Kidney (tissue), 14 donors: Measurements from ENCODE around the gene GNB1. TPM values are rescaled to one million over a fixed set of nuclear protein-coding genes. Genes with fewer than 3 reads are reported as not detected.

Source experiments
- DNase-seq, 5 donors: peaks; one replicate each; pipeline ENCODE4 v3.0.0-alpha.2; 2013 to 2020
- FAIRE-seq: peaks from 2 replicates; lab custom pipeline; 2012; peaks lifted over from hg19 to GRCh38; lab: Jason Lieb, UNC
- H3K27ac ChIP-seq, 2 donors: one replicate each; pipeline ENCODE4 v1.7.0; 2013; ENCODE audit warnings: low read depth in 2 of 2, low read length in 2 of 2, inconsistent platforms in 1 of 2
- H3K27me3 ChIP-seq: one replicate; pipeline ENCODE4 v1.7.1; 2013; ENCODE audit warnings: low read length, inconsistent platforms; ENCODE audit not compliant: control insufficient read depth, insufficient read depth
- H3K36me3 ChIP-seq, 3 donors: one replicate each; pipeline versions ENCODE4 v1.7.0 to v1.7.1; 2013; ENCODE audit warnings: low read length in 3 of 3, control low read depth in 1 of 3, inconsistent platforms in 1 of 3; ENCODE audit not compliant: insufficient read depth in 3 of 3, control insufficient read depth in 2 of 3
- H3K4me1 ChIP-seq, 3 donors: one replicate each; pipeline versions ENCODE4 v1.7.0 to v1.7.1; 2013; ENCODE audit warnings: low read length in 3 of 3, inconsistent platforms in 1 of 3, low read depth in 1 of 3; ENCODE audit not compliant: control insufficient read depth in 2 of 3, insufficient read depth in 2 of 3
- H3K4me3 ChIP-seq, 3 donors: one replicate each; pipeline versions ENCODE4 v1.7.0 to v1.8.1; 2013; ENCODE audit warnings: low read length in 3 of 3, control low read depth in 1 of 3, inconsistent platforms in 1 of 3
- H3K9ac ChIP-seq, 3 donors: one replicate each; pipeline versions ENCODE4 v1.7.0 to v1.7.1; 2013; ENCODE audit warnings: low read length in 3 of 3, control low read depth in 1 of 3, inconsistent platforms in 1 of 3
- H3K9me3 ChIP-seq, 3 donors: one replicate each; pipeline versions ENCODE4 v1.7.0 to v1.7.1; 2013; ENCODE audit warnings: low read length in 3 of 3, control low read depth in 1 of 3, inconsistent platforms in 1 of 3; ENCODE audit not compliant: control insufficient read depth in 2 of 3, insufficient read depth in 1 of 3
- CTCF ChIP-seq: IDR thresholded peaks from 3 replicates; pipeline ENCODE4 v1.5.1; 2012; ENCODE audit warnings: mild to moderate bottlenecking, moderate library complexity, borderline replicate concordance; ENCODE audit not compliant: insufficient read depth; ENCODE audit errors: extremely low read depth
- intact Hi-C: fragments of 100-400 bp; cut with DNase I; formaldehyde crosslinking; loops from one replicate; pipeline ENCODE4 v1.11.1; 2022
- polyA plus RNA-seq: library from polyadenylated mRNA; stranded (reverse); fragments of 350-450 nt; fragmentation: Illumina TruSeq; extraction: RNeasy Lipid Tissue Mini Kit (QIAGEN cat#74804); gene quantifications from one replicate; pipeline ENCODE4 v1.2.3, GENCODE V29; 2014; ENCODE audit warnings: low read depth, low replicate concordance; ENCODE audit not compliant: insufficient read depth
- total RNA-seq: library from RNA; stranded (reverse); fragmentation: NEBNext Ultra II Directional; extraction: Animal tissue kit (Norgen Biotek cat#: 25700); gene quantifications from one replicate; pipeline ENCODE4 v1.2.1, GENCODE V29; 2021
- donor health status: control.
- donor health status: control.
- donor health status: control.
- donor health status: control.
- donor health status: control.
- donor health status: DM: yes; HTN: yes; CAD: no.
- donor health status: Normal renal cell carcinoma (clear cell type).

GNB1 gene
- total and polyA plus RNA-seq, 2 donors from 2014 or later = 144 to 347 TPM

DNA sequence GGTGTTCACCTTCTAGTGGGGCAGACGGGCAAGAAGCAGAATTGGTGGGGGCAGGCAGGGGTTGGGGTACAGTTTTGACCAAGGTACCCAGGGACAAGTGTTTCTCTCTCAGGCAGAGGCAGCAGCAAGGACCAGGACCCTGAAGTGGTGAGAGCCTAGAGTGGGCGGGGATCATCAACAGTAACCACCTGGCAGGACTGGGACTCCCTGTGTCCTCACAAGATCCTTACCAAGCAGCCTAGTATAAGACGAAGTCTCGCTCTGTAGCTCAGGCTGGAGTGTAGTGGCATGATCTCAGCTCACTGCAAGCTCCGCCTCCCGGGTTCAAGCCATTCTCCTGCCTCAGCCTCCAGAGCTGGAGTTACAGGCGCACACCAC is 109.4 kb downstream of the GNB1 start:
- peak overlapping the region in 1 of 3 donors; percentile 7 for H3K9ac ChIP-seq
- peaks cover 0 to 32% (median 12%) of the 10 kb centered on the region in 3 donors for H3K4me1 ChIP-seq
- no peak overlapping the region for H3K27ac ChIP-seq

GRCh38 chr1:1780598-1781525 is 110.0 kb downstream of the GNB1 start:
- Histone ChIP-seq H3K9ac (no peak overlapping the region), H3K27me3 (no peaks in the 10 kb centered on the region), H3K9me3 (no peaks in the 10 kb centered on the region), H3K4me3 (no peak overlapping the region), H3K36me3 (peaks cover 0 to 7% (median 4%) of the 10 kb centered on the region in 3 donors), H3K4me1 (peaks cover 0 to 34% (median 12%) of the 10 kb centered on the region in 3 donors), H3K27ac (peak overlapping the region in 1 of 2 donors; percentile 71)
- peak in 1 of 5 donors; percentile 61 for DNase-seq
- intact Hi-C loops = no loop called here
- no peak for FAIRE-seq
- TF ChIP-seq CTCF = no peak

More for the DNA sequence above, 109.4 kb downstream of the GNB1 start:
- FAIRE-seq (no peak), DNase-seq (peak in 1 of 5 donors; percentile 41)
- Histone ChIP-seq H3K9me3 (no peaks in the 10 kb centered on the region), H3K36me3 (peaks cover 0 to 14% (median 10%) of the 10 kb centered on the region in 3 donors), H3K27me3 (no peaks in the 10 kb centered on the region), H3K4me3 (no peak overlapping the region)
- TF ChIP-seq CTCF = no peak
- intact Hi-C loops = no loop called here

DNA sequence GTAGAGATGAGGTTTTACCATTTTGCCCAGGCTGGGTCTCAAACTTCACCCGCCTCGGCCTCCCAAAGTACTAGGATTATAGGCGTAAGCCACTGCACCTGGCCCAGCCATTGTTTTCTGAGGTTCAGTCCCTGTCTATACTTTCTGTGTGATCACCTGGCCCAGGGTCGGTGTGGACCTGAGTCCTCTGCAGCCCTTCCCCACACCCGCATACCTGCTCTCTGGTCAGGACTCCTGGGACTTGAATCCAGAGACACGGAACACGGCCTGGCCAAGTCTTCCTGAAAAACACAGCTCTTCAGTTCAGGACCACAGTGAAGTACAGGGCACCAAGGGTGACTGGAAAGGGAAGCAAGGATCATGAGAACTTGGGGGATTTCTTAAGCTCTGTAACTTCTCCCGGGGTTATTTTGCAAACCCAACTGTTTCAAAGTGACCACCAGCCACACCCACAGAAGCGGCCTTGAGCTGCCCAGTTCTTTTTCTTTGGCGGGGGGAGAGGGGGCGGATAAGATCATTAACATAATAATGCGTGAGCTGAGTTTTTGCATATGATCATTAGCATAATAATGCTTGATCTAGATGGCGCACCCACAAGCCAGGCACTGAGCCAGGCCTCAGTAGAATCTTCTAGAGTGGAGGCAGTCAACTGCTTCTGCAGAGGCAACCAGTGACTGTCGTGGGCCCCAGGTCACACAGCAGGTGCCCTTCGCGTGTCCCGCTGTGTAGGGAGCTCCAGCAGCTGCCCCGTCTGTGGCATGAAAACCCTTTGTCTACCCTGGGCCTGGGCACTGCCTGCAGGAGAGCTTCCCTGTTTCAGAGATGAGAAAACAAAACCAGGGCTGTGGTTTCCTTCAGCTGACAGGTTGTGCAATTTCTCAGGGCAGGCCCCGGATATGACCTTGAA is 110.9 kb downstream of the GNB1 start:
- no peak overlapping the region for H3K4me3 ChIP-seq
- no peaks in the 10 kb centered on the region for H3K27me3 ChIP-seq
- H3K36me3 ChIP-seq = peaks cover 0 to 4% (median 3%) of the 10 kb centered on the region in 3 donors
- H3K9me3 ChIP-seq = no peaks in the 10 kb centered on the region
- H3K27ac ChIP-seq = peak overlapping the region in 1 of 2 donors; percentile 73
- peak in 1 of 5 donors; percentile 78 for DNase-seq
- peaks cover 0 to 40% (median 15%) of the 10 kb centered on the region in 3 donors for H3K4me1 ChIP-seq
- FAIRE-seq = no peak
- H3K9ac ChIP-seq = no peak overlapping the region
- intact Hi-C loops = no loop called here
- TF ChIP-seq CTCF = no peak
